Vagina (tissue), 2 donors: ENCODE measurements around the gene TMEM183A. TPM values are rescaled to one million over a fixed set of nuclear protein-coding genes. Genes with fewer than 3 reads are reported as not detected.
A peak's percentile ranks its signal among the peaks of the same experiment; 100 is the strongest.

ENCODE experiments used
- DNase-seq, 2 donors: peaks; one replicate each; pipeline ENCODE4 v3.0.0-alpha.2; 2017; ENCODE audit errors: extremely low spot score in 2 of 2
- H3K27ac ChIP-seq: fragments of 200-600 bp; sonication (generic); one replicate; pipeline ENCODE4 v1.5.1; 2019
- H3K27me3 ChIP-seq: fragments of 200-600 bp; sonication (generic); one replicate; pipeline ENCODE4 v1.5.1; 2019
- H3K36me3 ChIP-seq, 2 donors: fragments of 200-600 bp; sonication (generic); one replicate each; pipeline ENCODE4 v1.5.1; 2017 to 2019
- H3K4me1 ChIP-seq: fragments of 200-600 bp; sonication (generic); one replicate; pipeline ENCODE4 v1.5.1; 2019
- H3K4me3 ChIP-seq, 2 donors: fragments of 200-600 bp; sonication (generic); 1 replicate in 1 of 2; 2 replicates in 1 of 2; pipeline ENCODE4 v1.5.1; 2016 to 2019
- H3K9me3 ChIP-seq: fragments of 200-600 bp; sonication (generic); one replicate; pipeline ENCODE4 v1.5.1; 2019
- POLR2A ChIP-seq, 2 donors: fragments of 450-650 bp; IDR thresholded peaks; one replicate each; pipeline ENCODE4 v1.6.1; 2017; ENCODE audit warnings: antibody characterized with exemption in 2 of 2, mild to moderate bottlenecking in 2 of 2, moderate library complexity in 2 of 2
- POLR2AphosphoS5 ChIP-seq, 2 donors: sonication (generic); formaldehyde crosslinking; IDR thresholded peaks; one replicate each; pipeline ENCODE4 v1.9.0; 2017; ENCODE audit warnings: antibody characterized with exemption in 2 of 2, mild to moderate bottlenecking in 2 of 2, low read depth in 1 of 2; ENCODE audit not compliant: insufficient read depth in 1 of 2
- intact Hi-C: fragments of 100-400 bp; cut with DNase I; formaldehyde crosslinking; loops from one replicate; pipeline ENCODE4 v1.15.1; 2023
- total RNA-seq: library from RNA; depleted of rRNA; stranded (reverse); fragments of >200 nt; gene quantifications from one replicate; pipeline ENCODE4 v1.2.3, GENCODE V29; 2016
- TF ChIP-seq, protein P1 (sequence below), 3 experiments: fragments of 450-650 bp in 2 of 3; fragments of 200-600 bp in 1 of 3; sonication (generic) in 1 of 3; IDR thresholded peaks; one replicate each; pipeline ENCODE4 v1.5.1; 2017 to 2019; ENCODE audit warnings: antibody characterized with exemption in 3 of 3, mild to moderate bottlenecking in 2 of 3, moderate library complexity in 2 of 3

TMEM183A gene
- total RNA-seq, 1 donor from 2014 or later: 73.2 TPM

DNA sequence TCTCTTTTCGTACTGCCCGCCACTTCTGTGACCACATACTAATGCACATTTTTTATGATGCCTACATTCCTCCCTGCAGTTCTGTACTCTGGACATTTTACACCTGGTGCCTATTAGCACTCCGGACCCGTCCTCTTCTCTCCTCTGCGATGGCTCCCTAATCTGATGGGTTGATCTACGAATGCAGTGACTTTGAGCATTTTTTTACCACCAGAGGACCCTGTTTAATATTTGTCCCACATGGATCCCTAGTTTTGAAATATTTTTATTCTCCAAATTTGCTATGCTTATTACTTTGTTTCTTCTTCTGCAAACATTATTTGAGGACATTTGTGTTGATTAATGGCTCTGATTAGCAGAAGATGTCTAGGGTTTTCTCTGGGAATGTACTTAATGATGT lies 24.3 kb downstream of the TMEM183A start:
- H3K36me3 ChIP-seq: no peaks in the 10 kb centered on the region
- H3K9me3 ChIP-seq: no peaks in the 10 kb centered on the region
- no peak overlapping the region for H3K27ac ChIP-seq
- H3K4me1 ChIP-seq: peaks cover 22% of the 10 kb centered on the region
- no peak for TF ChIP-seq POLR2AphosphoS5 (IDR thresholded peaks at IDR 0.05; ENCODE audit: insufficient read depth in 1 of 2, low read depth in 1 of 2)
- TF ChIP-seq, protein P1, sequence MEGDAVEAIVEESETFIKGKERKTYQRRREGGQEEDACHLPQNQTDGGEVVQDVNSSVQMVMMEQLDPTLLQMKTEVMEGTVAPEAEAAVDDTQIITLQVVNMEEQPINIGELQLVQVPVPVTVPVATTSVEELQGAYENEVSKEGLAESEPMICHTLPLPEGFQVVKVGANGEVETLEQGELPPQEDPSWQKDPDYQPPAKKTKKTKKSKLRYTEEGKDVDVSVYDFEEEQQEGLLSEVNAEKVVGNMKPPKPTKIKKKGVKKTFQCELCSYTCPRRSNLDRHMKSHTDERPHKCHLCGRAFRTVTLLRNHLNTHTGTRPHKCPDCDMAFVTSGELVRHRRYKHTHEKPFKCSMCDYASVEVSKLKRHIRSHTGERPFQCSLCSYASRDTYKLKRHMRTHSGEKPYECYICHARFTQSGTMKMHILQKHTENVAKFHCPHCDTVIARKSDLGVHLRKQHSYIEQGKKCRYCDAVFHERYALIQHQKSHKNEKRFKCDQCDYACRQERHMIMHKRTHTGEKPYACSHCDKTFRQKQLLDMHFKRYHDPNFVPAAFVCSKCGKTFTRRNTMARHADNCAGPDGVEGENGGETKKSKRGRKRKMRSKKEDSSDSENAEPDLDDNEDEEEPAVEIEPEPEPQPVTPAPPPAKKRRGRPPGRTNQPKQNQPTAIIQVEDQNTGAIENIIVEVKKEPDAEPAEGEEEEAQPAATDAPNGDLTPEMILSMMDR (IDR thresholded peaks at IDR 0.05): no peak
- no peak for TF ChIP-seq POLR2A (IDR thresholded peaks at IDR 0.05)
- intact Hi-C loops: no loop called here
- no peak for DNase-seq
- no peaks in the 10 kb centered on the region for H3K27me3 ChIP-seq
- no peak overlapping the region for H3K4me3 ChIP-seq

DNA sequence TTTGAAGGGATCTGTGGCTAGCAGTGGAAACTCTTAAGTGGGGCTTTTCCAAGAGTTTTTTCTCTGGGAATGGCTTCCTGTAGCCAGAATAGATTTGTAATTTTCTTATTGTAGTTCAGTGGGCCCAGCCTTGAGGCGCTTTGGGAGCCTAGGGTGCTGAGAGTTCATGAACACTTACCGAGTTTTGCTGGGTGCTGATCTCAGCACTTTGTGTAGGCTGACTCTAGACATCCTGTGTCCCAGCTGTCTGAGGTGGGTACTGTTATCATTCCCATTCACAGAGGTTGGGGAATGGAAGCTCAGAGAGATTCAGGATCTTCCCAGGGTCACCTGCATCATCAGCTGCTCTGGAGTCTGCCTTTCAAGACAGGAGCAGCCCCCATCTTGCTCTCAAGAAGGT lies 26.1 kb downstream of the TMEM183A start:
- no peak for DNase-seq
- peaks cover 21% of the 10 kb centered on the region for H3K4me1 ChIP-seq
- H3K27me3 ChIP-seq: no peaks in the 10 kb centered on the region
- intact Hi-C loops: no loop called here
- no peak for TF ChIP-seq POLR2A (IDR thresholded peaks at IDR 0.05)
- TF ChIP-seq POLR2AphosphoS5 (IDR thresholded peaks at IDR 0.05; ENCODE audit: insufficient read depth in 1 of 2, low read depth in 1 of 2): no peak
- TF ChIP-seq, protein P1 (IDR thresholded peaks at IDR 0.05): no peak
- no peaks in the 10 kb centered on the region for H3K36me3 ChIP-seq
- H3K4me3 ChIP-seq: no peak overlapping the region
- H3K27ac ChIP-seq: no peak overlapping the region
- H3K9me3 ChIP-seq: no peaks in the 10 kb centered on the region

DNA sequence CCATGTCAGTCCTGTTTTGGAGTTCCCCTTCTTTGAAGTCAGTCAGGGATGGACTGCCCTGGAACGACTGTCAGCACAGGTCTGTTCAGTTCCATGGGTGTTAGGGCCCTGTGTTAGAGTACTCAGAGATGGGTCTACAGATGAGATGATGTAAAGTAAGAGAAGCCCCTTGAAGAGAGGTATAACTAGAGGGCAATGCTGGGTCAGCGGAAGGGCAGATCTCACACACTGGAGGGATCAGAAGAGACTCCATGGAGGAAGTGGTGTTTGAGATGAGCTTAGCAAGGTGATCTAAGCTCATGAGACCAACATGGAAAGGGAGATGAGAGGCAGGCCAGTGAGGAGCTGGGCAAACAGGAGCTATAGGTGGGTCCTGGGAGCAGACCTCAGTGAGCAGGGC lies 26.7 kb downstream of the TMEM183A start:
- TF ChIP-seq, protein P1 (IDR thresholded peaks at IDR 0.05): no peak
- TF ChIP-seq POLR2A (IDR thresholded peaks at IDR 0.05): no peak
- no peak for TF ChIP-seq POLR2AphosphoS5 (IDR thresholded peaks at IDR 0.05; ENCODE audit: insufficient read depth in 1 of 2, low read depth in 1 of 2)
- no peak overlapping the region for H3K27ac ChIP-seq
- no peaks in the 10 kb centered on the region for H3K36me3 ChIP-seq
- H3K9me3 ChIP-seq: no peaks in the 10 kb centered on the region
- no peak overlapping the region for H3K4me3 ChIP-seq
- DNase-seq: peak in 1 of 2 donors; percentile 87
- H3K4me1 ChIP-seq: peaks cover 19% of the 10 kb centered on the region
- intact Hi-C loops: no loop called here
- H3K27me3 ChIP-seq: no peaks in the 10 kb centered on the region

DNA sequence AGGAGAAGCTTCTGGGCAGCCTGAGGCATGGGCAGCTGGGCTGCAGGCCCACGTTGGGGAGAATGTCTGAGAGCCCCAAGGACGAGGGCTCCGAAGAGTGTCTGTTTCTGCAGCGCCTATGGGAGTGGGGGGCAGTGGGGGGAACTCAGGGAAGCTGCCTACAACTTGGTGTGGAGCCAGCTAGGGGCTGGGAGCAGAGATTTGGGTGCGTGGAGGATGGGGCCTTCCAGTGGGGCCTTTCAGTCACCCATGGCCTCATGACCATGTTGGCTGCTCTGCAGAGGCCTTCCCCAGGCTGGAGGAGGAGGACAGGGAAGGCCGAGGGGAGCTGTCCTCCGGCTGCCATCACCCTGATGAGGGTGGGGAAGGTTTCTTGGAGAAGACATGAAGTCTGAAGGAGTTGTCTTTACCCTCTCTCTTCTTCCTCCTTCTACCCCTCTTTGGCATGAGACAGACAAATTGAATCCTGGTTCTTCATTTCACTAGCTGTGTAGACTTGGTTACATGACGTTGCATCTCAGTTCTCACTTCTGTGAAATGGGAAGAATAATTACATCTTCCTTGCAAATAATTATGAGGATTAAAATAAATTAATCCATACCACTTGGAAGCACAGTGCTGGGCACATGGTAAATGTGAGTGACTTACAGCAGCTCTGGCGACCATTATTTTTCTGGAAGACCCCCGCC lies 27.4 kb downstream of the TMEM183A start:
- Histone ChIP-seq H3K9me3 (no peaks in the 10 kb centered on the region), H3K4me1 (peaks cover 12% of the 10 kb centered on the region), H3K36me3 (no peaks in the 10 kb centered on the region), H3K4me3 (no peak overlapping the region), H3K27me3 (no peaks in the 10 kb centered on the region), H3K27ac (no peak overlapping the region)
- peak in 1 of 2 donors; percentile 52 for DNase-seq
- intact Hi-C loops: no loop called here
- TF ChIP-seq POLR2A (IDR thresholded peaks at IDR 0.05): no peak
- TF ChIP-seq POLR2AphosphoS5 (IDR thresholded peaks at IDR 0.05; ENCODE audit: insufficient read depth in 1 of 2, low read depth in 1 of 2): no peak
- TF ChIP-seq, protein P1 (IDR thresholded peaks at IDR 0.05): no peak
